DMS153 treated with DMSO at 0.1 percent for 48 hours (cell line): ENCODE data around the gene ZNF394.

ENCODE experiments used
- DNase-seq: peaks from one replicate; lab custom pipeline; 2025; ENCODE audit not compliant: unreplicated experiment; lab: John Stamatoyannopoulos, UW

Gene ZNF394

GRCh38 chr7:99497766-99498545 lies 2.1 kb downstream of the ZNF394 start:
- no peak for DNase-seq

DNA sequence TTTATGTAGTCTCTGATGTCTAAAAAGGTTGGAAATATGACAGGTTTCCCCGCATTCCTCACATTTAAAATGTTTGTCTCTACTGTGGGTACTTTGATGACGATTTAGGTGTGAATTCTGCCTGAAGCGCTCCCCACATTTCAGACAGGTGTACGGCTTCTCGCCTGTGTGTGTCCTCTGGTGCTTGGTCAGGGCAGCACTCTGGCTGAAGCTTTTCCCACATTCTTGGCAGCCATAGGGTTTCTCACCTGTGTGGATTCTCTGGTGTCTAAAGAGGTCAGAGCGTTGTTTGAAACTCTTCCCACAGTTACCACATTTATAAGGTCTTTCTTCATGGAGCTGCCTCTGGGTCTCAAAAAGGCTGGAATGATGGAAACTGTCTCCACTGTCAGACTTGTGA lies 6.3 kb downstream of the ZNF394 start:
- no peak for DNase-seq

DNA sequence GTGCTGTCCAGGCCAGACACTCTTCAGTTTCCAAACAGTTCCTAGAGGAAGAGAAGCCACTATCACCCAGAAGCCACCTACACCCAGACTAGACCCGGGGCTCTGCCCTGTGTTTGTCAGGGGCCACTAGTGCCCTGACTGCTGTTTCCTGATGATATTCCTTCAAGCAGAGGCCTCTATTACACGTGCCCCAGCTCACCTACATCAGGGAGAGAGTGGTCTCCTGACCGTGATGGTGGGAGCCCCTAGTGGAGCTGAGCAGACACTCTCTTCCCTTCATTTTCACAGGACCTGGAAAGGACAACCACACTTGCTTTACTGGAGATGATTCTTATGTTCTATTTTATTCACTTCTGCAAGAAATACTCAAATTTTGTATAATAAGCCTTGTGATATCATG lies 9.2 kb downstream of the ZNF394 start:
- DNase-seq = no peak

DNA sequence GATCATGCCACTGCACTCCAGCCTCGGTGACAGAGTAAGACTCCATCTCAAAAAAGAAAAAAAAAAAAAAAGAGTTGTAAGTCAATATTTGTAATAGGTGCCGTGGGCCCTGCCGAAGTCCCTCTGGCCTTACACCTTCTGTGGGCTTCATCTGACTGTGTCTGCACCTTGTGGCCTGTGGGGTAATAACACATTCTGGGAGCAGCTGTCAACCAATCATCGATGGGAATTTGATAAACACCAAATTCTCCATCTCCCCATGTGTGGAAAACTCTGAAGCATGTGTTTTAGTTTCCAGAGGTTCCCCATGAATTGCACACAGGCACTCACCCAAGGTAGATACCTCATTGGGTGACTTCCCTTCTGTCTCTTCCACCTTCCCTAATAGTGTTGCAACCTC lies 10.8 kb downstream of the ZNF394 start:
- no peak for DNase-seq

DNA sequence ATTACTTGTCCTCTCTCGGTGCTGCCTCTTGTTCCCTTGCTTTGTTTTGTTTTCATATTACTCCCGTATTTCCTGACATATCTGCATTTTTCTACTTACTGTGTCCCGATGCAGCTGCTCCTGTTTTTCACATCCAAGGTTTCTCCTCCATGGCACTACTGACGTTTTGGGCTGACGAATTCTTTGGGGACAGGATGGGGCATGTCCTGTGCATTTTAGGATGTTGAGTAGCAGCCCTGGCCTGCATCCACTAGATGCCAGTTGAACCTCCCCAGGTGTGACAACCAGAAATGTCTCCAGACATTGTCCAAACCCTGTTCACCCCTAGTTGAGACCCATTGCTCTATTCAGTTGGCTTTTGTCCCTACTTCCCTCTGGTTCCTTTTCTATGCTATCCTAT lies 15.0 kb downstream of the ZNF394 start:
- DNase-seq = no peak

- no peak for DNase-seq
Measured at GRCh38 chr7:99478464-99479440, 21.3 kb downstream of the ZNF394 start.

DNA sequence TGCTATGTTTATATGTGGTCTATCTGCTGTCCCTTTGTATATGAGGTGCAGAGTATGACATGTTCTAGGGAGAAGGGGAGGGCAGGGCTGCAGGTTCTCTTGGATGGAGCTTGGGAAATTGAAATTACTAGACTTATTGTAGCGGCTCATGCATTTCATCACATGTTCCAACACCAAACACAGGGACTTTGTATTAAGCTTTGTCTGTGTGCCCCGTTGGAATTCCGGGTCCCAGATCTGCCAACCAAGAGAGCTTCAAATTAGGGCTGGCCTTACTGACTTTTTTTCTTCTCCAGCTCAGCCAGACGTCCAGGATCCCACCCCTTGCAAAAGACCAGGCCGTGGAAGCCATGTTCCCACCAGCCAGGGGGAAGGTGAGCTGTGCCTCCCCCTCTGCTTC lies 24.0 kb downstream of the ZNF394 start:
- no peak for DNase-seq

DNA sequence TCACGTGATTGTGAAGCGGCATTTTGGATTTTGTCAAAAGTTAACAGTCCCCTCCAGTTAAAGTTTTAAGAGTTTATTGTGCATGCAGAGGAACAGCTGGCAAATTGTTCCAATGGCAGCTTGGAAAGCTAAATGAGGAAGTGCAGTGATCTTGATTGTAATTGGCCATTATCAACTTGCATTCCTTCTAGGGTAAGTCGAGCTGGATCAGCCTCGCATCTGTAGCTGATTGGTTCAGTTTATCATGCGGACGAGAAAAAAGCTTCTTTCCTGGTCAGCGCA lies 26.8 kb downstream of the ZNF394 start:
- DNase-seq = no peak

DNA sequence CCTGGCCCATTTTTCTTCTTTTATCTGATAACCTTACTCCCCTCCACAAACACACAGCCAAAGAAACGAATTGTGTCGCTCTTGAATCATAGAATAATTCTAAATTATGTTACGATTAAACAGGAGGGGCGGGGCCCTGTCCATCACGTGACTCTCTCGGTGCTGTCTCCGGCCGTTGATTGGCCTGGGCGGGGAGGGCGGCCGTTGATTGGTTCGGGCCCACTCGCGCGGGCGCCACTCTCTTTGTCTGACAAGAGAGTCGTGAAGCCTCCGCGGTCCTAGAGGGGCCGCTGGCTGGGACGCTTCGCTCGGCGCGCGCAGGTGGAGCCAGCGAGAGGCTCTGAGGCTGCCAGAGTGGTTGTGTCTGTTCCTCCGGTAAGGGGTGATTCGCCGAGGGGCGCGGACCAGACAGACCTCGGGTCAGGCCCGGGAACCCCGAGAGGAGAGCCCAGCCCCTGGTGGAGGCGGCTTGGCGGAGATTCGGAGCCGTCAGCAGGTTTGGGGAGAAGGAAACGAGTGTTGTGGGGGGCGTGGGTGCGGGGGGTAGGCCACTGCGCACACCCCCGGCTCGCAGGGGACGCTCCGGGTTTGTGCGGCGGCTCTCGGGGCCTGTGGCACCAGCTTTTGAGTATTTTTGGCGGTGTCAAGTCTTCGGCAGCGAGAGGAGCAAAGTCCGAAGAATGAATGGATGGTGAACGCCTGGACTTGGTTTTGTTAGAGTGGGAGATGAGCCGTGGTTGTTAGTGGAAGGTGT lies 27.3 kb downstream of the ZNF394 start, which contains the start of gene ZNF789:
TSS of gene ZNF789 (plus strand) at position 330 of the 754 bp plus-strand sequence. CDS start 3,567 bp downstream, outside the sequence.
- peak; percentile 84 for DNase-seq

DNA sequence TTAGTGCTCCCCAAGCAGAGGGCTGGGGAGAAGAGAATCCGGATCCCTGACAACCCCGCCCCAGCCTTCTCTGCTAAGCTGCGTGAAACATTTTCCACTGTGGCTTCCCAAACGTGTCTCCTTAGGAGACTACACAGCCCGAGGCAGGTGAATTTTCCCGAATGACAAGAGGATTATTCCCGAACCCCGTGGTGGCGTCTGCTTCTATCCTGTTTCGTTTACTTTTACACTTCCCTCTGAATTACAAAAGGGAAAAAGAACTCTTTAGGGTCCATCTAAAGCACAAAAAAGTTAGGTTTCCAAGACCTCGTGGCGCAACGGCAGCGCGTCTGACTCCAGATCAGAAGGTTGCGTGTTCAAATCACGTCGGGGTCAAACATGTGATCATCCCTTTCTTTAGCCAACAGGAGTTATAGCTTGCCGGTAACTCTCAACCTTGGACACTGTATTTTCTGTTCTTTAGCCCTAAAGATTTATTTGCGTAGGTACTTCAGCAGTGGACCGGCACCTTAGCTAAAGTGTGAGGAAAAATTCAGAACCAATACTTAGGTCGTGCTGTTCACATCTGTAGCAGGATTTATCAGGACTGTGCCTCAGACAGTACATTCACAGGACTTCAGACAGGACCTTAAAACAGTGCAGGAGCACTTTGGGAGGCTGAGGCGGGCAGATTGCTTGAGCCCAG lies 30.6 kb downstream of the ZNF394 start:
- DNase-seq = no peak

- no peak for DNase-seq
Measured at GRCh38 chr7:99468336-99468918, 31.7 kb downstream of the ZNF394 start.

DNA sequence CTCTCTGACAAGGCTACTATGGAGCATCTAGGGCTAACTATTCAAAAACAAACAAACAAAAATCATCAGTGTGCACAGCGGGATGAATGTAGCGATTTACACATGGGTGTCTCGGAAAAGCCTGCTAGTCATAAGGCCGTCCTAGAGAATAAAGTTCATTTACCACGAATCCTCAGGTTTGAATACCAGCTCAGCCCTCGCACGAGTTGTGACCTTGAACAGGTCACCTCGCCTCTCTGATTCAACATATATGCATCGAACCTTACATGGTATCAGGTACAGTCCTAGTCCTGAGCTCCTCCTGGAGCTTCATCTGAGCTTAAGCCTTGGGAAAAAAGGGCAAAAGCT lies 34.7 kb downstream of the ZNF394 start:
- no peak for DNase-seq

- no peak for DNase-seq
Measured at GRCh38 chr7:99461221-99461620, 38.9 kb downstream of the ZNF394 start.

DNA sequence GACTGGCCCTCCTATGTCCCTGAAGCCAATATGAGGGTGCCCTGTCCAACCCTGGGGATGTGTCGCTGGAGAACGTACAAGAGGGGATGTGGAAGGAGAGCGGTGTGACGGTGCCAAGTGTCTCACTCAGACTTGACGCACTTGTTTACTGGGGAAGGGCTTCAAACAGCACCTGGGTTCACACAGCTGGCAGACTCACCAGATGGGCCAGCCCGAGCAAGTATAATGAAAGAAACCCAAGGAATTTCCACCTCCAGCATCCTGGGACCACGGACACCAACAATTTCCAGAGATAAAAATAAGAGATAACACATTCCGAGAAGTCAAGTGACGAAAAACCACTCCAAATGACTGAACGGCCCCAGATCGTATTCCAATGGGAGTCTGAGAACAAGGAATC lies 39.4 kb downstream of the ZNF394 start:
- no peak for DNase-seq

GRCh38 chr7:99459087-99459486 lies 41.0 kb downstream of the ZNF394 start:
- no peak for DNase-seq

- no peak for DNase-seq
Measured at GRCh38 chr7:99457650-99458493, 42.2 kb downstream of the ZNF394 start.

DNA sequence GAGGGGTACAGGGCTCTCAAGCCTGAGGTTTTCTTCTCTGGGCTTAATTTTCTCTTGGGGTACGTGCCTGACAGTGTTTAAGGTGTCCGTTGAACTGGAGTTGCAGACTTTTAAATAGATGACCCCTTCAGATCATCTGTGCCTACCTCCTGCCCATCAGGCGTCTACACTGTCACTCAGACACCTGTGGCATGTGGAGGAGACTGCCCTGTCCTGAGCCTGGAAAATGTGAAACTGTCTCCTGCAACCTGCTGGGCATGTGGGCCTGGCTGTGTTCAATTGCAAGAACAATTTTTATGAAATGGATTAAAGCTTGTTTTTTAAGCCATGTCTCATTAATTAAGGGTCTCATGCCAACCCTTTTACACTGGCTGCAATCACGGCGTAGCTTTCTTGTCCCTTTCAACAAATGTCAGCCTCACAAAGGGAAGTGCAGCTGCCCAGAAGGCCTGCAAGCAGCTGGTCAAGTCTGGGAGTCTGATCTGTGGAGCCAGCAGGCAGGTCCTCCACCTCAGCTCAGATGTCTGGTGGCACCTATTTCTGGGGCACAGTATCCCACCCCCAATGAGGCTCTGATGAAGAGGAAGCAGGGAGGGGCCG lies 42.9 kb downstream of the ZNF394 start:
- DNase-seq = no peak

DNA sequence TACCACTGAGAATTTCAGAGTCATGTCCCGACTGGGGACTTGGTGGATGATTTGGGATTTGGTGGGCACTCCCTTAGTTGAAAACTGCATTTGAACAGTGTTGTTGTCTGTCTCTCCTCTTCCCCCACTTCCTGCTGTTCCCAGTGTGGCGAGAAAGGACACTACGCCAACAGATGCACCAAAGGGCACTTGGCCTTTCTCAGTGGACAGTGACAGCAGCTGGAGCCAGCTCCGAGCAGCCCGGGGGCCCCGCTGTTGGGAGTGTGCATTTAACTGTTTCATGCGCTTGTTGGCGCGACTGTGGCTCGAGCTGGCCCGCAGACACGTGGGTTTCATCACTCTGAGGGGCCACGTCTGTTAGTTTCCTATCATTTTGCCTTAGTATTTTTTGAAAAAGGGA lies 43.8 kb downstream of the ZNF394 start:
- no peak for DNase-seq

GRCh38 chr7:99455874-99456273 lies 44.2 kb downstream of the ZNF394 start:
- DNase-seq = no peak
